GM23248 (cell line): Measurements from ENCODE around the gene GSTM4.

Experiments
- EZH2 ChIP-seq: fragments of 200-600 bp; sonication (generic); IDR thresholded peaks from 2 replicates; pipeline ENCODE4 v1.6.1; 2018; ENCODE audit warnings: antibody characterized with exemption, mild to moderate bottlenecking; ENCODE audit not compliant: insufficient read depth, poor library complexity, severe bottlenecking
- EZH2phosphoT487 ChIP-seq: fragments of 200-600 bp; sonication (generic); IDR thresholded peaks from 2 replicates; pipeline ENCODE4 v1.6.1; 2018; ENCODE audit warnings: antibody characterized with exemption, moderate library complexity, mild to moderate bottlenecking, low read depth; ENCODE audit not compliant: insufficient read depth

- TF ChIP-seq EZH2 (no peak), EZH2phosphoT487 (no peak)
Observed at GRCh38 chr1:109626682-109627408, 29.1 kb upstream of the GSTM4 start.
